ENCODE measurements around the gene ALK.

ALK gene

GRCh38 chr2:29580223-29580622 lies 341.2 kb downstream of the ALK start:
- TF ChIP-seq CTCF (IDR thresholded peaks at IDR 0.05): no peak

DNA sequence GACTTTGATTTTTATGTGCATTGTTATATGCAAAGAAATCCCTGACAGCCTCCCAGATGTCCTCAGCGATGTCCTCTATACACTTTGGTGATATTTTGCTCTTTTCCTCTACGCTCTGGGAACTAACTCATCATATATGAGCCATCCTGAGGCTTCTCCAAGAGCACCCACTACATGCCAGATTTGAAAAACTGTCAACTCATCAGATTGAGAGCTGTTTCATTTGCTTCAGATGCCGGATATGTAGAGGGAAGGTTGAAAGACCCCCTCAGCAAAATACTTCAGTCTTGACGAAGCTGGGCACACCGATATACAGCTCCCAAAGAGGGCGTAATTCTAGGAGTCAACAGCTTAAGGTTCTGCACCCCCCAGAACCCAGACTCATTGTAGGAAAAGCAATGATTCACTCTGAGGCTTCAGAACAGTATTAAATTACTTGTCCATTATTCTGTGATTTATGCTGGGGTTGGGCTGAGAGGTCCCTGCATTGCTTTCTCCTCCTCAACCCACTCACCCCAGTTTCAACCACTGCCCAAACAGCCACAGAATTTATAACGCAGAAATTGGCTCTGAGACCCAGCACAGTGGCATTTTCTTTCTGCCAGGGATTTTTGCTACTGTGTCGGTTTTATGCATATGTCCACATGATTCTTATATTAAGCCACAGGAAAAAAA lies 341.8 kb downstream of the ALK start:
- TF ChIP-seq CTCF (IDR thresholded peaks at IDR 0.05): no peak

DNA sequence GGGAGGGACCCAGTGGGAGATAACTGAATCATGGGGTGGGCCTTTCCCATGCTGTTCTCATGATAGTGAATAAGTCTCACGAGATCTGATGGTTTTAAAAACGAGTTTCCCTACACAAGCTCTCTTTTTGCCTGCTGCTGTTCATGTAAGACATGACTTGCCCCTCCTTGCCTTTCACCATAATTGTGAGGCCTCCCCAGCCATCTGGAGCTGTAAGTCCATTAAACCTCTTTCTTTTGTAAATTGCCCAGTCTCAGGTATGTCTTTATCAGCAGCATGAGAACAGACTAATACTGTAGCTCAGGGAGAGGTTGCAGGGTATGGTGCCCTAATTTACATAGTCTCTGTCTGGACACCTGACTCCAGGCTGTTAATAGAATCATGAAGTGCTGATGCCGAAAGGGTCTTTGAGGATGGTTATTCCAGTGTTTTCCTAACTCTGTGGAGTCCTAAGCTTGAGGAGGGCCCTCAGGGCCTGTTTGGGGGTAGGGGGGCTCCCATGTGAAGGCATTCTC lies 343.2 kb downstream of the ALK start:
- TF ChIP-seq CTCF (IDR thresholded peaks at IDR 0.05): no peak

GRCh38 chr2:29576231-29576630 lies 345.2 kb downstream of the ALK start:
- no peak for TF ChIP-seq CTCF (IDR thresholded peaks at IDR 0.05)

DNA sequence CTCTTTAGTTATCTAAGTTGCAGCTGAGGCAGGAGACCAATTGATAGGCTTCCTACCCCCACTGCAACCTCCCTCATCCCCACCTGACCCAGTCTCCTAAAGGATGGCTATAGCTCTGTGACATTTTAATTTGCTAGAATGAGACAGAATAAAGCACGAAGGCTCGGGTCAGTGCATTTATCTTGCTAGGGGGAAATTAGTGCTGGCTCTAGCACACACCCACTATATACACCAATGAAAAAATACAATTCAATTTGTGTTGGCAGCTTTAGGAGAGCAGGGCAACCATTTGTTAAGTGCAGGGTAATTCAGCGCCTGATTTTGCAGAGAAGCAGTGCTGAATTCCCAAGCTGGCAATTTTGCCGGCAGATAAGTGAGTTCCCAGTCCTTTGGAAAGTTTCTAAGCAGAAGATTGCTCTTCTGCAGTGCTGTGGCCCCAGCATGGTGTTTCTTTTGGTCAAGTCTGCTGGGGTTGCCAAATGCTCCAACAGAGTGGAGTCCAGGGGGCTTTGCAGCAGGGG lies 346.0 kb downstream of the ALK start:
- TF ChIP-seq CTCF (IDR thresholded peaks at IDR 0.05): no peak

GRCh38 chr2:29573612-29574011 lies 347.8 kb downstream of the ALK start:
- no peak for TF ChIP-seq CTCF (IDR thresholded peaks at IDR 0.05)

- no peak for TF ChIP-seq CTCF (IDR thresholded peaks at IDR 0.05)
These were observed 348.2 kb downstream of the ALK start for GRCh38 chr2:29573147-29573546.

All from LNCAP (cell line).